Trophoblast cell (in vitro differentiated cells and primary cell): ENCODE measurements around the gene ARFGEF2.
"Not testable (repeated sequence)": the region's sequence is repeated elsewhere in the genome, so short reads cannot be mapped to it uniquely, and the experiment has no call there.

ENCODE experiments used
- DNase-seq, 2 donors: peaks; one replicate each; pipeline ENCODE4 v3.0.0-alpha.2; 2016
- H2AFZ ChIP-seq: 2 replicates; pipeline ENCODE4 v1.6.1; 2013; ENCODE audit warnings: low read length, moderate library complexity, mild to moderate bottlenecking; ENCODE audit not compliant: insufficient read depth, poor library complexity
- H2AK5ac ChIP-seq: 2 replicates; pipeline ENCODE4 v1.6.1; 2013; ENCODE audit warnings: mild to moderate bottlenecking, low read length
- H2BK120ac ChIP-seq: 2 replicates; pipeline ENCODE4 v1.6.1; 2013; ENCODE audit warnings: low read length, mild to moderate bottlenecking, moderate library complexity; ENCODE audit not compliant: insufficient read depth, poor library complexity
- H2BK12ac ChIP-seq: 2 replicates; pipeline ENCODE4 v1.6.1; 2013; ENCODE audit warnings: mild to moderate bottlenecking, low read length, moderate library complexity
- H2BK5ac ChIP-seq: 2 replicates; pipeline ENCODE4 v1.6.1; 2013; ENCODE audit warnings: low read length, low read depth, moderate library complexity, mild to moderate bottlenecking; ENCODE audit not compliant: poor library complexity
- H3K14ac ChIP-seq: 2 replicates; pipeline ENCODE4 v1.6.1; 2013; ENCODE audit warnings: mild to moderate bottlenecking, low read length
- H3K18ac ChIP-seq: 2 replicates; pipeline ENCODE4 v1.6.1; 2013; ENCODE audit warnings: mild to moderate bottlenecking, low read length
- H3K23ac ChIP-seq: 2 replicates; pipeline ENCODE4 v1.6.1; 2013; ENCODE audit warnings: low read length
- H3K27ac ChIP-seq: 2 replicates; pipeline ENCODE4 v1.5.1; 2013; ENCODE audit warnings: low read depth, mild to moderate bottlenecking, inconsistent platforms, low read length, moderate library complexity
- H3K27me3 ChIP-seq: 2 replicates; pipeline ENCODE4 v1.6.1; 2013; ENCODE audit warnings: inconsistent platforms, mild to moderate bottlenecking, low read length, moderate library complexity; ENCODE audit not compliant: insufficient read depth
- H3K36me3 ChIP-seq, 2 experiments: 1 replicate in 1 of 2; 2 replicates in 1 of 2; pipeline ENCODE4 v1.6.1; 2013; ENCODE audit warnings: low read length in 2 of 2, mild to moderate bottlenecking in 2 of 2, moderate library complexity in 1 of 2; ENCODE audit not compliant: insufficient read depth in 2 of 2, control insufficient read depth in 1 of 2
- H3K4ac ChIP-seq: 2 replicates; pipeline ENCODE4 v1.6.1; 2013; ENCODE audit warnings: low read depth, mild to moderate bottlenecking, low read length, moderate library complexity
- H3K4me1 ChIP-seq, 2 experiments: 1 replicate in 1 of 2; 2 replicates in 1 of 2; pipeline ENCODE4 v1.6.1; 2013; ENCODE audit warnings: low read length in 2 of 2, mild to moderate bottlenecking in 2 of 2, moderate library complexity in 1 of 2; ENCODE audit not compliant: insufficient read depth in 2 of 2, control insufficient read depth in 1 of 2
- H3K4me2 ChIP-seq: 2 replicates; pipeline ENCODE4 v1.6.1; 2013; ENCODE audit warnings: inconsistent platforms, mild to moderate bottlenecking, low read length, moderate library complexity
- H3K4me3 ChIP-seq: 2 replicates; pipeline ENCODE4 v1.5.1; 2013; ENCODE audit warnings: mild to moderate bottlenecking, low read depth, low read length, inconsistent platforms
- H3K79me1 ChIP-seq: one replicate; pipeline ENCODE4 v1.6.1; 2013; ENCODE audit warnings: low read length
- H3K79me2 ChIP-seq: 2 replicates; pipeline ENCODE4 v1.6.1; 2013; ENCODE audit warnings: low read length, mild to moderate bottlenecking; ENCODE audit not compliant: control insufficient read depth, insufficient read depth, poor library complexity
- H3K9ac ChIP-seq: 2 replicates; pipeline ENCODE4 v1.6.1; 2013; ENCODE audit warnings: mild to moderate bottlenecking, low read length
- H3K9me3 ChIP-seq: 2 replicates; pipeline ENCODE4 v1.6.1; 2013; ENCODE audit warnings: low read depth, mild to moderate bottlenecking, control low read depth, inconsistent platforms, low read length; ENCODE audit not compliant: insufficient read depth
- H4K12ac ChIP-seq: 2 replicates; pipeline ENCODE4 v1.6.1; 2013; ENCODE audit warnings: low read depth, mild to moderate bottlenecking, low read length, moderate library complexity
- H4K8ac ChIP-seq: 2 replicates; pipeline ENCODE4 v1.6.1; 2013; ENCODE audit warnings: low read depth, mild to moderate bottlenecking, low read length, moderate library complexity
- H4K91ac ChIP-seq: one replicate; pipeline ENCODE4 v1.6.1; 2013; ENCODE audit warnings: low read depth, mild to moderate bottlenecking, low read length, moderate library complexity
- WGBS: extraction: QIAGEN DNeasy Blood & Tissue Kit; methylation state at CpG from one replicate; pipeline ENCODE4 v1.1.7; 2013; ENCODE audit warnings: missing lambda C conversion rate; ENCODE audit not compliant: insufficient read length, insufficient coverage; ENCODE audit errors: extremely low coverage; 5-methylcytosine and 5-hydroxymethylcytosine counted together

ARFGEF2 gene

GRCh38 chr20:49028177-49028576 is 106.7 kb downstream of the ARFGEF2 start:
- H2BK5ac ChIP-seq, H2BK120ac ChIP-seq, H4K91ac ChIP-seq, H3K23ac ChIP-seq, H4K12ac ChIP-seq, H3K14ac ChIP-seq, H3K79me2 ChIP-seq, H4K8ac ChIP-seq, H3K4me3 ChIP-seq, H3K4me1 ChIP-seq, H3K9me3 ChIP-seq, H2BK12ac ChIP-seq, H3K18ac ChIP-seq, H3K9ac ChIP-seq, H3K27me3 ChIP-seq, H3K79me1 ChIP-seq, H2AFZ ChIP-seq, H3K4ac ChIP-seq, H3K27ac ChIP-seq, H3K4me2 ChIP-seq, H2AK5ac ChIP-seq, DNase-seq: not testable (repeated sequence)
- peaks cover 37 to 42% of the 10 kb centered on the region in 2 experiments for H3K36me3 ChIP-seq
- no CpG with 5 or more reads among the region's 2 CpGs for WGBS

DNA sequence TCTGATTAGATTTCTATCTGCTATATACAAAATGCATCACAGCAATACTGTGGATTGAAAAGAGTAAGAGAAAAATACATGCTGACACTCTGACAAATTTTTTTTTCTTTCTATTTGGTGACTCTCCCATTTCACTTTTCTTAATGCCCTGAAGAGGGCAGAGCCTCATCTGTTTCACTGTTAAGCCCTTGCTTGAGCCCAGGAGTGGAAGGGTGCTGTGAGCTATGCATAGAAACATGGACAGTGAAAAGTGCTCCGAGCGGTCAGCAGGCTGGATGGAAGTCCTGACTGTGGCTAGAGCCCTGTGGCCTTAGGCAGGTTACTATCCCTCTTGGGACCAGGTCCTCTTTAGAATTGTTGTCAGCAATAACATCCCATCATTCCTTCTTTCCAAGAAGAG is 107.2 kb downstream of the ARFGEF2 start:
- H3K27ac ChIP-seq: no peak overlapping the region
- no peak overlapping the region for H2BK5ac ChIP-seq
- peak overlapping the region; percentile 54 for H4K12ac ChIP-seq
- no peak overlapping the region for H2AFZ ChIP-seq
- no peaks in the 10 kb centered on the region for H3K79me2 ChIP-seq
- H4K8ac ChIP-seq: no peak overlapping the region
- peaks cover 38 to 42% of the 10 kb centered on the region in 2 experiments for H3K36me3 ChIP-seq
- no peaks in the 10 kb centered on the region for H3K9me3 ChIP-seq
- H3K4me2 ChIP-seq: no peak overlapping the region
- H3K14ac ChIP-seq: no peak overlapping the region
- no peak overlapping the region for H2BK120ac ChIP-seq
- no peaks in the 10 kb centered on the region for H3K79me1 ChIP-seq
- no peak overlapping the region for H3K4ac ChIP-seq
- H2AK5ac ChIP-seq: no peak overlapping the region
- H3K18ac ChIP-seq: no peak overlapping the region
- H3K4me1 ChIP-seq: no peaks in the 10 kb centered on the region
- H3K27me3 ChIP-seq: no peaks in the 10 kb centered on the region
- H3K9ac ChIP-seq: no peak overlapping the region
- H3K23ac ChIP-seq: no peak overlapping the region
- H3K4me3 ChIP-seq: no peak overlapping the region
- no peak overlapping the region for H2BK12ac ChIP-seq
- peak; percentile 58 to 69 for DNase-seq
- no peak overlapping the region for H4K91ac ChIP-seq
- no CpG with 5 or more reads among the region's 2 CpGs for WGBS

- no CpG with 5 or more reads among the region's 1 CpG for WGBS
- H2BK12ac ChIP-seq: no peak overlapping the region
- H2BK120ac ChIP-seq: no peak overlapping the region
- no peak overlapping the region for H2AFZ ChIP-seq
- no peak overlapping the region for H4K91ac ChIP-seq
- no peak overlapping the region for H3K4ac ChIP-seq
- H3K9me3 ChIP-seq: no peaks in the 10 kb centered on the region
- no peak overlapping the region for H3K9ac ChIP-seq
- no peak overlapping the region for H4K8ac ChIP-seq
- no peak overlapping the region for H3K4me2 ChIP-seq
- no peaks in the 10 kb centered on the region for H3K4me1 ChIP-seq
- H2BK5ac ChIP-seq: no peak overlapping the region
- H3K27ac ChIP-seq: no peak overlapping the region
- H3K23ac ChIP-seq: no peak overlapping the region
- no peaks in the 10 kb centered on the region for H3K79me1 ChIP-seq
- H3K27me3 ChIP-seq: no peaks in the 10 kb centered on the region
- H3K14ac ChIP-seq: no peak overlapping the region
- H2AK5ac ChIP-seq: no peak overlapping the region
- no peak overlapping the region for H3K18ac ChIP-seq
- H3K79me2 ChIP-seq: no peaks in the 10 kb centered on the region
- H4K12ac ChIP-seq: no peak overlapping the region
- H3K36me3 ChIP-seq: peaks cover 36 to 40% of the 10 kb centered on the region in 2 experiments
- DNase-seq: peak; percentile 70 to 98
- H3K4me3 ChIP-seq: no peak overlapping the region
Observed at GRCh38 chr20:49029203-49029602, 107.7 kb downstream of the ARFGEF2 start.

- Histone ChIP-seq H3K14ac (no peak overlapping the region), H3K27ac (no peak overlapping the region), H2BK5ac (no peak overlapping the region), H3K36me3 (peaks cover 30 to 31% of the 10 kb centered on the region in 2 experiments), H4K8ac (no peak overlapping the region), H3K4me1 (no peaks in the 10 kb centered on the region), H3K23ac (no peak overlapping the region), H3K9me3 (no peaks in the 10 kb centered on the region), H4K12ac (no peak overlapping the region), H2AFZ (no peak overlapping the region), H3K18ac (no peak overlapping the region), H3K9ac (no peak overlapping the region), H2BK12ac (no peak overlapping the region), H3K4ac (no peak overlapping the region), H2AK5ac (no peak overlapping the region), H3K27me3 (no peaks in the 10 kb centered on the region), H2BK120ac (no peak overlapping the region), H3K79me2 (no peaks in the 10 kb centered on the region), H3K4me3 (no peak overlapping the region), H4K91ac (no peak overlapping the region), H3K4me2 (no peak overlapping the region), H3K79me1 (no peaks in the 10 kb centered on the region)
- DNase-seq: peak in 1 of 2 donors; percentile 21
- WGBS: no CpG with 5 or more reads among the region's 6 CpGs
Observed at GRCh38 chr20:49030954-49031619, 109.6 kb downstream of the ARFGEF2 start.
